Measurements from ENCODE around the gene AHSG.

AHSG gene

DNA sequence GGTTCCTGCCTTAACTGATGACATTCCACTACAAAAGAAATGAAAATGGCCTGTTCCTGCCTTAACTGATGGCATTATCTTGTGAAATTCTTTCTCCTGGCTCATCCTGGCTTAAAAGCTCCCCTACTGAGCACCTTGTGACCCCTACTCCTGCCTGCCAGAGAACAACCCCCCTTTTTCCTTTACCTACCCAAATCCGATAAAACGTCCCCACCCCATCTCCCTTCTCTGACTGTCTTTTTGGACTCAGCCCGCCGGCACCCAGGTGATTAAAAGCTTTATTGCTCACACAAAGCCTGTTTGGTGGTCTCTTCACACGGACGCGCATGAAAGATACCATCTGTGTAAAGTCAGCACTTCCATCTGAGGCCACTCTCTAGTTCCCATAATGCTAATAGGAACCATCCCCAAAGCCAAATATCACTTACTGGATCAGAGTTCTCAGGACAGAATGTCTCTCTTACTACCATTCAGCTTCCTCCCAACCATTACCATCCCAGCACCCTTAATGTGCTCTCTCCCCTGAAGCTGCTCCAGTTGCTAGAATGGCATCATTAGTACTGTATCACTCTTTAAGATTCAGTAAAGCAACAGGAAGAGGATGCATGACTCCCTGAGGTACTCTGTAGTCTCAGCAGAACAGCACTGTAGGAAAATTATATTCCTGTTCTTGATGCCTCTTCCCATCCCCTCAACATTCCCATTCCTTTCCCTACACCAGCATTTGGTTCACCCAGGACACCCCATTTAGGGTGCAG is 50.7 kb downstream of the AHSG start:
- no peak for DNase-seq (ENCODE audit: insufficient read length, low spot score)
- FAIRE-seq: no peak
- no peak for TF ChIP-seq POLR2A (IDR thresholded peaks at IDR 0.05; ENCODE audit: low read depth, low read length)

DNA sequence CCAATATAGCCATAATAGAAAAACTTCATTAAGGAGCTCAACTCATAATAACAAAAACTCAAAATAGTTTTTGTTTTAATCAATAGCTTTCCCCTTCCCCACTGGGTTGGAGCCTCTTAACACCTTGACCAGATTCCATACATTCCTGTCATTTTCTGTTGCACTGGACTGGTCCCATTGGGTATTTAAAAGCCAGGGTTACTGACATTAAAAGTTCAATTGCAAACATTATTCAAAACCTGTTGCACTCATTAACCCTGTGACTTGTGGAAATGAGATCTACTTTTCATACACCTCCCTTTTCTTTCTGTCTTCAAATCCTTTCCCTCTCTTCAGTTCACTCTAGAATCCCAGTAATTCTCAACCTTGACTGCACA is 51.2 kb downstream of the AHSG start:
- no peak for FAIRE-seq
- TF ChIP-seq POLR2A (IDR thresholded peaks at IDR 0.05; ENCODE audit: low read depth, low read length): no peak
- DNase-seq (ENCODE audit: insufficient read length, low spot score): no peak

DNA sequence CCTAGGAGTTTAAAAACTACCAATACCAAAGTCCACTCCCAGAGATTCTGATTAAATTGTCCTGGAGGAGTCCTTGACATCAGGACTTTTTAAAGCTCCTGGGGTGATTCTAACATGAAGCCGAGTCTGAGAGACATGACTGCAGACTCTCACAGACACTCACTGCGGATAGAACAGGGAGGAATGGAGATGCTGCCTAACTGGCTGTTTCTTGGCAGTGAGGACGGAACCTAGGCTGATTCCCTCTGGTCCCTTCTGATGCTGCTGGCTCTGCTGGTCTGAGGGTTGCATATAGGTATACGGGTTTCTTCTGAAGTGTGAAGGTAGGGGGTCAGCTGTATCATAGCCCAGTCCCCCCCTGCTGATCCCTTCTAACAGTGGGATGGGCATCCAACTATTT is 51.6 kb downstream of the AHSG start:
- TF ChIP-seq POLR2A (IDR thresholded peaks at IDR 0.05; ENCODE audit: low read depth, low read length): no peak
- FAIRE-seq (no peak), DNase-seq (ENCODE audit: insufficient read length, low spot score) (no peak)

DNA sequence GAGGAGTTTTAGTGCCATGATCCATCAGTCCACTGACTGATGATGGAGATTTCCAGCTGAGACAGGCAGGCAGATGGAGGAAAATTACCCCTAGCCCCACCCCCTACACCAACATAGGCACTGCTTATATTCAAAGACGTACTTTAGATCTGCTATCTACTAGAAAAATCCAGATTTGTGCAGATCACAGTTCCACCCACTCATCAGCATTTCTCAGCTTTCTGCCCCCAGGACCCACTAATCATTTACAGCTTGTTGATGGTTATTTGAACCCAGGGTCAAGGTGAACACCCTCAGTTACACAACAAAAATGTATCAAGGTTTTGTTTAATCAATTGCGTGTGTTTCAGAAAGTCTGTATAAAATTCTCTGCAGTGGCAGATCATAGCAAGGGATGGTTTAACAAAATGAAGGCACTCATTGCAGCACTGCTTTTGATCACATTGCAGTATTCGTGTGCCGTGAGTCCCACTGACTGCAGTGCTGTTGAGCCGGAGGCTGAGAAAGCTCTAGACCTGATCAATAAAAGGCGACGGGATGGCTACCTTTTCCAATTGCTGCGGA is 52.8 kb downstream of the AHSG start, which contains the start of gene HRG:
HRG (plus strand) TSS at position 390 of the 564 bp plus-strand sequence; CDS start at position 408, 18 bp downstream.
- DNase-seq (ENCODE audit: insufficient read length, low spot score) (no peak), FAIRE-seq (no peak)
- TF ChIP-seq POLR2A (IDR thresholded peaks at IDR 0.05; ENCODE audit: low read depth, low read length): no peak

DNA sequence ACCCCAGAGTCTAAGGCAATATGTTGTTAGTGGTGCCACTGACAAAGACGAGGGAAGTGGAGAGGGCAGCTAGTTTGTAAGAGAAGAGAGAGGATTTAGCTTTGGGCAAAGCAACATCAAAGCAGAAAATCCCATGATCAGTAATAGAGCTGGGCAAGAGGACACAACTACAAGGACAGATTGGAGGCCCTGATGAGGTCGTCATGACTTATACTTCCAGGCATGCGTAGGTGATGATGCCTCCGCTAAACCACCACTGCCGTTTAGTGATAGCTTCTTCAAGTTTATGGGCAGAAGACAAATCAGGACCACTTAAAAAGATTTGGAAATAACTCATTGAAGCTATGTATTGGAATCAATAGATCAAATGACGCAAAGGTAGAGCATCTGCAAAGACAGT is 55.6 kb downstream of the AHSG start:
- no peak for TF ChIP-seq POLR2A (IDR thresholded peaks at IDR 0.05; ENCODE audit: low read depth, low read length)
- no peak for FAIRE-seq
- DNase-seq (ENCODE audit: insufficient read length, low spot score): no peak

DNA sequence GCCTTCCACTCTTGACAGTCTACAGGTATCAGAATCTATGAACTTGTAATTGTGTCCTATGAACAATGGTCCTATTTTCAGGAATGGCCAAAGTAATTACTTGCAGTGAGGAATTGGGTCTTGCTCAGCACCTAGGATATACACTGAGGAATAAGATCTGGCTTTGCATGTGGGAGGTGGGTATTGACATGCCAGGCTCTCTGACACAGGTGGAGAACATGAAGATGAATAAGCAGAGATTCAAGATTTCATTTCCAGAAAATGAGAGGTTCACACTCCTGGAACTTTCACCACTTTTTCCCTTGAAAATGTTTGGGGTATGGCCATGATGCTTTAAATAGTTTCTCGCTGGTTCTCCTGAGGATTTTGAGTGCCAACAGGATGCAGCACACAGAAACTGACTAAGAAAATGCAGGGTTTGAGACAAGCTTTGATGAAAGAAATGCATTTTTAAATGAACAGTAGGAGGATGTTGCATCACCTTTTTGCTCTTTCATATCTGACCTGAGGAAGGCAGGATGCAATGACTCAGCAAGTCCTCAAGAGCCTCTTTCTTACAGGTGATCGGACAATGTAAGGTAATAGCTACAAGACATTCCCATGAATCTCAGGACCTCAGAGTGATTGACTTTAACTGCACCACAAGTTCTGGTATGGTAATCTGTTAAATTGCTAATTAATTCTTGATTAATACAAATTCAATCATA is 56.7 kb downstream of the AHSG start:
- TF ChIP-seq POLR2A (IDR thresholded peaks at IDR 0.05; ENCODE audit: low read depth, low read length): no peak
- FAIRE-seq (no peak), DNase-seq (ENCODE audit: insufficient read length, low spot score) (no peak)

DNA sequence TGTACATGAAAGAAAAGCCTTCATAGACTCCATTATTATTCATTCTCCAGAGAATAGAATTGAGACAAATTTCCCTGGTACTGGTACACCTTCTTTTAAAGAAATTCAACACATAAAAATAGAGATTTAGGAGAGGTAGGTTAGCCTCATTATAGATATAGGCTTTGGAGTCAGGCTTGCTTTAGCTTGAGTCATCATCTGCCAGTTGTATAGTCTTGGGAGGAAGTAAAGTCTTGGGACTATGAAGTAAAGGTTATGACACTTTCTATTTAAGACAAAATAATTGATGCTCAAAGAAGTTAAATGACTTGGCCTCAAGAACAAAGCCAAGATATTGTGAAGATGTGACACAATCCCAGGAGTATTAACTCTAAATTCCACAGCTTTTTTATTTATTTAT is 57.3 kb downstream of the AHSG start:
- no peak for DNase-seq (ENCODE audit: insufficient read length, low spot score)
- TF ChIP-seq POLR2A (IDR thresholded peaks at IDR 0.05; ENCODE audit: low read depth, low read length): no peak
- no peak for FAIRE-seq

Data from H54 (cell line).